Breast epithelium (tissue), 4 donors: ENCODE data around the gene PARG. TPM values are rescaled to one million over a fixed set of nuclear protein-coding genes. Genes with fewer than 3 reads are reported as not detected.

Experiments used
- DNase-seq, 2 donors: peaks; one replicate each; pipeline ENCODE4 v3.0.0-alpha.2; 2019; ENCODE audit warnings: low spot score in 2 of 2
- H3K27ac ChIP-seq, 2 donors: fragments of 200-600 bp; sonication (generic) in 1 of 2; one replicate each; pipeline ENCODE4 v1.5.1; 2016 to 2019; ENCODE audit warnings: mild to moderate bottlenecking in 1 of 2
- H3K27me3 ChIP-seq, 2 donors: fragments of 200-600 bp; sonication (generic) in 1 of 2; one replicate each; pipeline versions ENCODE4 v1.5.1 to v1.6.0; 2017 to 2019; ENCODE audit warnings: control low read depth in 1 of 2, mild to moderate bottlenecking in 1 of 2
- H3K36me3 ChIP-seq: fragments of 200-600 bp; one replicate; pipeline ENCODE4 v1.5.1; 2019
- H3K4me1 ChIP-seq, 2 donors: fragments of 200-600 bp; sonication (generic); one replicate each; pipeline ENCODE4 v1.5.1; 2016 to 2019; ENCODE audit warnings: control low read depth in 1 of 2
- H3K4me3 ChIP-seq, 3 donors: fragments of 200-600 bp; sonication (generic); 1 replicate in 2 of 3; 2 replicates in 1 of 3; pipeline ENCODE4 v1.5.1; 2016 to 2019; ENCODE audit warnings: mild to moderate bottlenecking in 3 of 3, moderate library complexity in 2 of 3
- H3K9me3 ChIP-seq, 2 donors: fragments of 200-600 bp; sonication (generic) in 1 of 2; one replicate each; pipeline ENCODE4 v1.5.1; 2016 to 2019; ENCODE audit warnings: control low read depth in 1 of 2
- CTCF ChIP-seq, 3 donors: fragments of 450-650 bp; IDR thresholded peaks; one replicate each; pipeline ENCODE4 v1.5.1; 2016 to 2017; ENCODE audit warnings: antibody characterized with exemption in 3 of 3, mild to moderate bottlenecking in 3 of 3, moderate library complexity in 3 of 3
- POLR2A ChIP-seq: fragments of 450-650 bp; IDR thresholded peaks from one replicate; pipeline ENCODE4 v1.6.1; 2016; ENCODE audit warnings: antibody characterized with exemption, mild to moderate bottlenecking, moderate library complexity
- POLR2AphosphoS5 ChIP-seq, 3 donors: sonication (generic); formaldehyde crosslinking; IDR thresholded peaks; one replicate each; pipeline ENCODE4 v1.6.1; 2017; ENCODE audit warnings: antibody characterized with exemption in 3 of 3
- intact Hi-C: fragments of 100-400 bp; cut with DNase I; formaldehyde crosslinking; loops from one replicate; pipeline ENCODE4 v1.15.1; 2023; ENCODE audit warnings: low total_unique reads
- total RNA-seq, 3 donors: library from RNA; depleted of rRNA; stranded (reverse); fragments of >200 nt; gene quantifications; one replicate each; pipeline ENCODE4 v1.1.0, GENCODE V29; 2016

Gene PARG
- total RNA-seq, 3 donors from 2014 or later, result 24.3 to 45.4 (median 31.5) TPM

- DNase-seq, result no peak
- no peak overlapping the region for H3K27ac ChIP-seq
- H3K9me3 ChIP-seq, result no peaks in the 10 kb centered on the region
- no peaks in the 10 kb centered on the region for H3K4me1 ChIP-seq
- TF ChIP-seq POLR2AphosphoS5 (IDR thresholded peaks at IDR 0.05), result no peak
- TF ChIP-seq POLR2A, result no peak
- TF ChIP-seq CTCF (IDR thresholded peaks at IDR 0.05), result no peak
- H3K27me3 ChIP-seq, result no peaks in the 10 kb centered on the region
- H3K36me3 ChIP-seq, result no peaks in the 10 kb centered on the region
- intact Hi-C loops, result no loop called here
- no peak overlapping the region for H3K4me3 ChIP-seq
Observed at GRCh38 chr10:49841615-49842332, 100.1 kb downstream of the PARG start.

GRCh38 chr10:49837685-49838084 lies 104.1 kb downstream of the PARG start:
- TF ChIP-seq POLR2AphosphoS5 (IDR thresholded peaks at IDR 0.05), result no peak
- no peak for TF ChIP-seq POLR2A
- no peak for TF ChIP-seq CTCF (IDR thresholded peaks at IDR 0.05)
- H3K36me3 ChIP-seq, result no peaks in the 10 kb centered on the region

GRCh38 chr10:49837051-49837478 lies 104.8 kb downstream of the PARG start:
- intact Hi-C loops, result no loop called here
- H3K4me1 ChIP-seq, result no peaks in the 10 kb centered on the region
- H3K27me3 ChIP-seq, result no peaks in the 10 kb centered on the region
- no peak overlapping the region for H3K4me3 ChIP-seq
- DNase-seq, result no peak
- H3K9me3 ChIP-seq, result no peaks in the 10 kb centered on the region
- H3K27ac ChIP-seq, result no peak overlapping the region
- no peaks in the 10 kb centered on the region for H3K36me3 ChIP-seq
- no peak for TF ChIP-seq POLR2A
- TF ChIP-seq CTCF (IDR thresholded peaks at IDR 0.05), result no peak
- TF ChIP-seq POLR2AphosphoS5 (IDR thresholded peaks at IDR 0.05), result no peak

More at GRCh38 chr10:49837685-49838084, 104.1 kb downstream of the PARG start:
- Histone ChIP-seq H3K27me3 (no peaks in the 10 kb centered on the region), H3K27ac (no peak overlapping the region), H3K4me1 (no peaks in the 10 kb centered on the region), H3K9me3 (no peaks in the 10 kb centered on the region), H3K4me3 (no peak overlapping the region)
- intact Hi-C loops, result no loop called here
- DNase-seq, result no peak

GRCh38 chr10:49834976-49835375 lies 106.9 kb downstream of the PARG start:
- DNase-seq, result no peak
- H3K4me3 ChIP-seq, result no peak overlapping the region
- intact Hi-C loops, result no loop called here
- no peaks in the 10 kb centered on the region for H3K4me1 ChIP-seq
- H3K27ac ChIP-seq, result no peak overlapping the region
- H3K36me3 ChIP-seq, result no peaks in the 10 kb centered on the region
- H3K27me3 ChIP-seq, result no peaks in the 10 kb centered on the region
- TF ChIP-seq POLR2AphosphoS5 (IDR thresholded peaks at IDR 0.05), result no peak
- TF ChIP-seq CTCF (IDR thresholded peaks at IDR 0.05), result no peak
- TF ChIP-seq POLR2A, result no peak
- H3K9me3 ChIP-seq, result no peaks in the 10 kb centered on the region

- no peak for DNase-seq
- H3K4me1 ChIP-seq, result no peaks in the 10 kb centered on the region
- no peaks in the 10 kb centered on the region for H3K36me3 ChIP-seq
- no peaks in the 10 kb centered on the region for H3K27me3 ChIP-seq
- no peak overlapping the region for H3K27ac ChIP-seq
- H3K4me3 ChIP-seq, result no peak overlapping the region
- TF ChIP-seq POLR2A, result no peak
- no peak for TF ChIP-seq POLR2AphosphoS5 (IDR thresholded peaks at IDR 0.05)
- TF ChIP-seq CTCF (IDR thresholded peaks at IDR 0.05), result no peak
- intact Hi-C loops, result no loop called here
- no peaks in the 10 kb centered on the region for H3K9me3 ChIP-seq
Observed at GRCh38 chr10:49834201-49834600, 107.6 kb downstream of the PARG start.
